Ishikawa (cell line): ENCODE measurements around the gene ROM1.

Experiments used
- CEBPB ChIP-seq: IDR thresholded peaks from 2 replicates; pipeline ENCODE4 v1.6.1; 2012
- CREB1 ChIP-seq: IDR thresholded peaks from 2 replicates; pipeline ENCODE4 v1.6.1; 2012; ENCODE audit warnings: low read depth
- EGR1 ChIP-seq: IDR thresholded peaks from 2 replicates; pipeline ENCODE4 v1.6.1; 2012
- EP300 ChIP-seq: IDR thresholded peaks from 2 replicates; pipeline ENCODE4 v1.6.1; 2012; ENCODE audit warnings: borderline replicate concordance
- FOXM1 ChIP-seq: IDR thresholded peaks from 2 replicates; pipeline ENCODE4 v1.6.1; 2012; ENCODE audit warnings: low read depth, borderline replicate concordance
- NFIC ChIP-seq: IDR thresholded peaks from 2 replicates; pipeline ENCODE4 v1.6.1; 2012
- RAD21 ChIP-seq: IDR thresholded peaks from 2 replicates; pipeline ENCODE4 v1.6.1; 2012; ENCODE audit warnings: low read depth
- TAF1 ChIP-seq: IDR thresholded peaks from 2 replicates; pipeline ENCODE4 v1.6.1; 2012; ENCODE audit warnings: low read depth, mild to moderate bottlenecking
- TCF12 ChIP-seq: IDR thresholded peaks from 2 replicates; pipeline ENCODE4 v1.6.1; 2012; ENCODE audit warnings: low read depth
- TEAD4 ChIP-seq: IDR thresholded peaks from 2 replicates; pipeline ENCODE4 v1.6.1; 2012
- USF1 ChIP-seq: IDR thresholded peaks from 2 replicates; pipeline ENCODE4 v1.6.1; 2012
- YY1 ChIP-seq: IDR thresholded peaks from 2 replicates; pipeline ENCODE4 v1.6.1; 2012; ENCODE audit warnings: low read depth
- ZBTB7A ChIP-seq: IDR thresholded peaks from 2 replicates; pipeline ENCODE4 v1.6.1; 2012; ENCODE audit warnings: low read depth
- TF ChIP-seq, protein P1 (sequence below): IDR thresholded peaks from 2 replicates; pipeline ENCODE4 v1.6.1; 2012
- TF ChIP-seq, protein P2 (sequence below): IDR thresholded peaks from 2 replicates; pipeline ENCODE4 v1.6.1; 2012; ENCODE audit warnings: low read depth, mild to moderate bottlenecking

The ROM1 gene

GRCh38 chr11:62593434-62594044, 19.5 kb upstream of the ROM1 start:
- TF ChIP-seq EP300 (no peak), YY1 (no peak), NFIC (no peak), CREB1 (no peak), TEAD4 (no peak), USF1 (no peak), ZBTB7A (no peak), EGR1 (no peak), TCF12 (no peak), RAD21 (peak; percentile 50), FOXM1 (no peak)
- TF ChIP-seq, protein P1, sequence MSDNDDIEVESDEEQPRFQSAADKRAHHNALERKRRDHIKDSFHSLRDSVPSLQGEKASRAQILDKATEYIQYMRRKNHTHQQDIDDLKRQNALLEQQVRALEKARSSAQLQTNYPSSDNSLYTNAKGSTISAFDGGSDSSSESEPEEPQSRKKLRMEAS: peak; percentile 38; the same call in 1 of the 2 replicates

GRCh38 chr11:62595124-62595523, 17.9 kb upstream of the ROM1 start:
- TF ChIP-seq ZBTB7A (no peak), CREB1 (no peak), NFIC (no peak), RAD21 (no peak), TCF12 (no peak), CEBPB (no peak), EP300 (no peak), TEAD4 (no peak), FOXM1 (no peak), YY1 (no peak), USF1 (no peak), EGR1 (no peak), TAF1 (no peak)
- TF ChIP-seq, protein P1: no peak
- TF ChIP-seq, protein P2, sequence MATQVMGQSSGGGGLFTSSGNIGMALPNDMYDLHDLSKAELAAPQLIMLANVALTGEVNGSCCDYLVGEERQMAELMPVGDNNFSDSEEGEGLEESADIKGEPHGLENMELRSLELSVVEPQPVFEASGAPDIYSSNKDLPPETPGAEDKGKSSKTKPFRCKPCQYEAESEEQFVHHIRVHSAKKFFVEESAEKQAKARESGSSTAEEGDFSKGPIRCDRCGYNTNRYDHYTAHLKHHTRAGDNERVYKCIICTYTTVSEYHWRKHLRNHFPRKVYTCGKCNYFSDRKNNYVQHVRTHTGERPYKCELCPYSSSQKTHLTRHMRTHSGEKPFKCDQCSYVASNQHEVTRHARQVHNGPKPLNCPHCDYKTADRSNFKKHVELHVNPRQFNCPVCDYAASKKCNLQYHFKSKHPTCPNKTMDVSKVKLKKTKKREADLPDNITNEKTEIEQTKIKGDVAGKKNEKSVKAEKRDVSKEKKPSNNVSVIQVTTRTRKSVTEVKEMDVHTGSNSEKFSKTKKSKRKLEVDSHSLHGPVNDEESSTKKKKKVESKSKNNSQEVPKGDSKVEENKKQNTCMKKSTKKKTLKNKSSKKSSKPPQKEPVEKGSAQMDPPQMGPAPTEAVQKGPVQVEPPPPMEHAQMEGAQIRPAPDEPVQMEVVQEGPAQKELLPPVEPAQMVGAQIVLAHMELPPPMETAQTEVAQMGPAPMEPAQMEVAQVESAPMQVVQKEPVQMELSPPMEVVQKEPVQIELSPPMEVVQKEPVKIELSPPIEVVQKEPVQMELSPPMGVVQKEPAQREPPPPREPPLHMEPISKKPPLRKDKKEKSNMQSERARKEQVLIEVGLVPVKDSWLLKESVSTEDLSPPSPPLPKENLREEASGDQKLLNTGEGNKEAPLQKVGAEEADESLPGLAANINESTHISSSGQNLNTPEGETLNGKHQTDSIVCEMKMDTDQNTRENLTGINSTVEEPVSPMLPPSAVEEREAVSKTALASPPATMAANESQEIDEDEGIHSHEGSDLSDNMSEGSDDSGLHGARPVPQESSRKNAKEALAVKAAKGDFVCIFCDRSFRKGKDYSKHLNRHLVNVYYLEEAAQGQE: no peak

DNA sequence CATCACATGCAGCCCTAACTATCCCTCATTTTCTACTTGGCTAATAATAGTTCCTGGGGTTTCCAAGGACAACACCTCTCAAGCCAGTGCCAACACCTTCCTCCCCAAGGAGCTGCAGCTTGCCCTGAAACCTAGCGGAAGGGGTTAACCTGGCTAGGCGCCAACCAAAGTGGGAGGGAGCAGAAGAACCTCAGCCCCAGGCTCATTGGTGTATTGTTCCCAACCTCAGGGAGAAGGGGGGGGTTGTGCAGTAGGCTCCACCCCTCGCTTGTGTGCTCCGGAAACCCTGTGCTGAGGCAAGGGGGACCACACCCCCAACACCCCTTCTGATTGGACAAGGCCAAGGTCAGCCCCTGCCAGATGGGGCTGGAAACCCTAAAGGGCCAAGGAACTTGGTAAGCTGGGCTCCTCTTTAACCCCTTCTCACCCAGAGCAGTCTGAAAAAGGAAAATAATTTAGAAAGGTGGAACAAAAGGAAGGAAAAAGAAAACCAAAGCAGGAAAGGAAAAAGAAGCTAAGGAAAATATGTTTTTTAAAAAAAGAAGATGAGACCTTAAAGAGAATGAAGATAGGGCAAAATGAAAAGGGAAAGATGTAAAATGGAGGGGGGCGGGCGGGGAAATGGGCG, 13.9 kb upstream of the ROM1 start:
- TF ChIP-seq RAD21 (no peak), TAF1 (peak; percentile 20; the same call in 1 of the 2 replicates), ZBTB7A (no peak), EP300 (peak; percentile 35; the same call in 1 of the 2 replicates), CEBPB (no peak), YY1 (no peak), USF1 (0 out of 2 replicates have a peak, but pooled peaks have one; percentile 12), CREB1 (0 out of 2 replicates have a peak, but pooled peaks have one; percentile 35), EGR1 (no peak), NFIC (peak; percentile 97), TEAD4 (no peak), TCF12 (no peak; the same call in 1 of the 2 replicates), FOXM1 (no peak)
- TF ChIP-seq, protein P2: no peak
- TF ChIP-seq, protein P1: peak; percentile 70

DNA sequence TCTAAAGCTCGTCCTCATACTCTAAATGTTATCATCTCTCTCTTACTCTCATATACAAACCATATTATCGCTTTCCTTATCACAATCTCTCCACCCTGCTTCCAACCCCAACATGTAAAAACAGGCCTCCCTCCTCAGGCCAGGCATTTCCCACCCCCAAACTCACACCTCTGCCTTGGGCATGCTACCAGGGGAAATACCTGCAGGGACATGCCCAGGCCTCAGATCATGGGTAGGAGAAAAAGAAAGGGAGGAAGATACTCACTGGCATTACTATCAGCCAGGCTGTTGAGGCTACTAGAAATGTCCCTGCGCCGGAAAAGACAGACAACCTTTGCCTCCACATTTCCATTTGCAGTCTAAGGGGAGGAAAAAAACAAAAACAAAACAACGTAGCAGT, 13.2 kb upstream of the ROM1 start:
- TF ChIP-seq, protein P2: no peak
- TF ChIP-seq TCF12: no peak
- no peak for TF ChIP-seq USF1
- no peak for TF ChIP-seq NFIC
- TF ChIP-seq FOXM1: no peak
- no peak for TF ChIP-seq CEBPB
- TF ChIP-seq YY1: no peak
- no peak for TF ChIP-seq RAD21
- TF ChIP-seq TEAD4: no peak
- TF ChIP-seq EP300: no peak
- no peak for TF ChIP-seq ZBTB7A
